Epidermal melanocyte (primary cell): ENCODE results near the gene BEST4.
"Not testable (repeated sequence)": the region's sequence is repeated elsewhere in the genome, so short reads cannot be mapped to it uniquely, and the experiment has no call there.

Experiments
- DNase-seq: peaks from one replicate; pipeline ENCODE4 v3.0.0; 2011; ENCODE audit warnings: low spot score; ENCODE audit not compliant: insufficient read length

BEST4 gene

GRCh38 chr1:44788120-44788860 is at the start of gene BEST4:
Gene BEST4, minus strand, starts transcription at chr1:44788170. Its CDS starts 465 bp downstream, at chr1:44787705.
- no peak for DNase-seq

DNA sequence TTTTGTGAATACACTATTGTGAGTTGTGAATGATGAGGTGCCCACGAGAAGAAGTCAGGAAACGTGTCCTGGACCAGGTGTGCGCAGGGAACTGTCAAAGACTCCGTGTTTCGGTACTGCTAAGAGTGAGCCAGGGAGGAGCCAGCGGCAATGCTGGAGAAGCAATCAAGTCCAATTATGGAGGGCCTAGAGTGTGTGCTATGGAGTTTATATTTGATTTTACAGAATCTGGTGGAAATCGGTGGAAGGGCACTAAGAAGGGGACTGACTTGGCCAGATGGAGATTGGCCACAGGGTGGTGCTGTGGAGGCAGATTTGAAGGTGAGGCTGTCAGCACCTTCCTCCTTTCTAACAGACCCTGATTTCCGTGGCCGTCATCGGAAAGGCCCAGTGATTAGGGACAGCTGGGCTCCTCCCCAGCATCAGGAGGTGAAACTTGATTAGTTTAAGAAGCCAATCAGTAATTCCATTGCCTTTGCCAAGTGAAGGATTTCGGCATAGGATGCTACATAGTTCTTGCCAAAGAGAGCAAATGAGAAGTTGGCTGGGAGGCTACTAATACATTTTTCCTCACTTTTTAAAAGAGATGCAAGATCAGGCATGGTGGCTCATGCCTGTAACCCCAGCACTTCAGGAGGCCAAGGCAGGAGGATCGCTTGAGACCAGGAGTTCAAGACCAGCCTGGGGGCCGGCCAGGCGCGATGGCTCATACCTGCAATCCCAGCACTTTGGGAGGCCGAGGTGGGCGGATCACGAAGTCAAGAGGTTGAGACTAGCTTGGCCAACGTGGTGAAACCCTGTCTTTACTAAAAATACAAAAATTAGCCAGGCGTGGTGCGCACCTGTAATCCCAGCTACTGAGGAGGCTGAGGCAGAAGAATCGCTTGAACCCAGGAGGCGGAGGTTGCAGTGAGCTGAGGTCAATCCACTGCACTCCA is 48.0 kb upstream of the BEST4 start:
- DNase-seq: peak; percentile 74

GRCh38 chr1:44834328-44834727 is 46.4 kb upstream of the BEST4 start:
- no peak for DNase-seq

GRCh38 chr1:44832056-44832705 is 44.2 kb upstream of the BEST4 start:
- no peak for DNase-seq

DNA sequence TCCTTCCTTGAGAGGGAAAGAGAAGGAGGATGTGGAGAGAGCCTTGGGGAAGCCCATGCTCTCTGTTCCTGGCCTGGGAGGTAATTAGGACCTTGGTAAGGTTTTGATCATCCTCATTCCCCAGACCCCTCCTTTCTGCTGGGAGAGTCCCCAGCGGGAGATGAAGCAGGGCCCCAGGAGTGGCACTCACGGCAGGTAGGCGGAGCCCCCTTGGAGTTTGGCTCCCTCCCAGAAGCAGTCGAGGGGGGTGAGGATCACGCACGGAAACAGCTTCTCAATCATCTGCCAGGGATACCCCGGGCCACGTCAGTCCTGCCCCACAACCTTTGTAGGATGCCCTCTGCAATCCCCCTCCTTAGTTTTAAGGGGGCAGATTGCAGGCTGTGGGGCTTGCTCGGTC is 43.5 kb upstream of the BEST4 start:
- no peak for DNase-seq

GRCh38 chr1:44830900-44831304 is 42.9 kb upstream of the BEST4 start:
- DNase-seq: no peak

DNA sequence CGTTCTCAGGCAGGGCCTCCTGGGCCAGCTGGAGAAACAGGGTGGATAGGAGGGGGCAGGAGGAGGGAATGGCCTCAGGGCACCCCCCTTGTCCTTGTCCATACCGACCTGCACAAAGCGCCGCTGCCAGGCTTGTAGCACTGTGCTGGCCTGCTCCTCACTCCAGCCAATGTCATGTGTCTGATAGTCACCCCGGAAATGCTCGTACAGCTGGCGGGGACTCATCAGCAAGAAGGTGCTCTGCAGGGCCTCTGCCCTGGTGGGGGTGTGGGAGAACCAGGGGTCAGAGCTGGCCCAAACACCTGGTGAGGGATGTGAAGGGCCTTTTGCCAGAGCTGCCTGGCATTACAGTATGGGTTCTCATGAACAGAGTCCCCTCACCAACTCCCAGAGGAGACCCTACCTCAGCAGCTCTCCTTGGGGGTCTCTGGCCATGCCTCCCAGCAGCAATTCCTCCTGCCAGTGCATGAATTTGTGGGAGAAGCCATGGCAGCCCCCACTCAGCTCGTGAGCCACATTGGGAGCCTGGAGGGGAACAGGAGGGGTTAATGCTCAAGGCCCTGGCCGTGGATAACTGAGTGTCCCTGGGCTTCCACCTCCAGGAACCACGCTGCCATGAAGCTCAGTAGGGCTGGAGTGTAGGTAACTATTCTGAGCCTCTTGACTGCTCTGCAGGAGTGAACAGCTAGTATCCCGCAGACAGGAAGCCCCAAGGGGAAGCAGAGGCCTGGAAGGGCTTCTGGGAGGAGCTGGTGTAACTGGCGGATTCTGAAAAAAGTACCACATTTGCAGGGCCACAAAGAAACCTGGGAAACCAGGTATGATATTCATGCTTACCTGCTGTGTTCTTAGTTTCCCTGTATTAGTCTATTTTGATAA is 41.8 kb upstream of the BEST4 start:
- DNase-seq: no peak

- no peak for DNase-seq
Measured at GRCh38 chr1:44828841-44829440, 41.0 kb upstream of the BEST4 start.

DNA sequence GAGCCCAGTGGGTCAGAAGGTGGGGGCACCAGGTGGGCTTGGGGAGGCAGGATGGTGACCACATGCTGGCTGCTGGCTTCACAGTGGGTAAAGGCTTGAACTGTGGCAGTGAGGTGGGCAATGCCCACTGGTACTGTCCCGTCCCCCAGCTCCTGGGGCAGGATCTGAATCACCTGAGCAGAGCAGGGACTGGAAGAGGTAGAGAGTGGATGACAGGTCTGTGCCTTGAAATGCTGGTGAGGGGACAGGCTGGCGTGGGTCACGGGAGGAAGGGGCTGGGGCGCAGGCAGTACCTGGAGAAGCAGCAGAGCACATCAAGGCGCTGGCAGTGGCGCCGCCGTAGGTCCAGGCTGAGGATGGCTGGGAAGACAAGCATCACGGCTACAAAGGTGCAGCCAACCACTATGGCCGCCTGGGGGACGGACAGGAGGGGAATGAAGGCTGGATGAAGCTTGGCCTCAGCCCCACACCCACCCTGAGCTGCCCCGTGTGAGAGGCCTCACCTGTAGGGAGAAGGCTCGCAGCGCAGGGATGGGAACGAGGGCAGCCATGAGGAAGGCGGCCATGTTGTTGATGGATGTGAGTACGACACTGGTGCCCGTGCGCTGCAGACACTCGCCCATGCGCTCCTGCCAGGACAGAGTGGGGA is 40.2 kb upstream of the BEST4 start:
- no peak for DNase-seq

GRCh38 chr1:44827197-44828002 is 39.4 kb upstream of the BEST4 start:
- no peak for DNase-seq

GRCh38 chr1:44826375-44827196 is 38.6 kb upstream of the BEST4 start:
- DNase-seq: no peak

- DNase-seq: not testable (repeated sequence)
Measured at GRCh38 chr1:44824392-44824791, 36.4 kb upstream of the BEST4 start.

- no peak for DNase-seq
Measured at GRCh38 chr1:44822981-44823451, 35.0 kb upstream of the BEST4 start.

GRCh38 chr1:44822131-44822701 is 34.2 kb upstream of the BEST4 start:
- DNase-seq: no peak

GRCh38 chr1:44821240-44821715 is 33.3 kb upstream of the BEST4 start:
- no peak for DNase-seq

DNA sequence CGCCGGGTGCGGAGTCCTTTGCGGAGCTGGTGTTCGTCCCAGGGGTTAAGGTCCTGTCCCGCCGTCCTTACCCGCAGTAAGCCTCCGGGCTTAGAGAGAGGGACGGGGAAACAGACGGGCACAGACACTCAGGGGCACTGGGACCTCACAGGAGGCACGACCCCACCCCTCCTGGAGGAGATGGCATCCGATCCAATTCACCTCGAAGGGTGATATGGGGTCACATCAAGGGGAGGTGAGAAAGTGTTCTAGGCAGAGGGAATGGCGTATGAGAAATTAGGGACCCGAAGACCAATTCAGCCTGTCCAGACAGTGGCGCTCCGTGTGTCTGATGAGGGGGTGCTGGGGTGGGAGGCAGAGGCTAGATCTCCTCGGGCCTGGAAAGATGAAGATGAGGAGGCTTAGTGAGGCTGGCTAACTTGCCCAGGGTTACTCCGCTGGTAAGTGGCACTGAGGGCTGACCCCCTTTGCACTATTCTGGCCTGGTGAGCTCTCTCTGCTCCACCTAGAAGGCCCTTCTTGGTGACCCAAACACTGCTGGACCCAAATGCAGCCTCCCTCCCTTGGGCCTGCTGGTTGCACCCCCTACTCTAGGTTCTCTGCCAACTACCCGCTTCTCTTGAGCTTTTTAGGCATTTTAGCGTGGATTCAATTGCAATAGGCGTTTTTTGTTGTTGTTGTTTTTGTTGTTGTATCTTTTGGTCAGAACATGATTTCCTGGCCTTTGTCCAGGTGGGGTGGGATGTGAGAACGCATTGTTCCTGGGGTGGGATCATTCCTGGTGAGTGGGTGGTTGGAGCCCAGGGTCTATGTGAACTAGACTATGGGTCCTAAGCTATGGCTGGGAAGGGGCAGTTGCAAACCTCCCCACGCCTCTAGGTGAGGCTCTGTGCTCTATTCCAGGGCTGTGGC is 32.6 kb upstream of the BEST4 start:
- DNase-seq: no peak
